M059J (cell line): ENCODE measurements around the gene NLRP11. TPM values are rescaled to one million over a fixed set of nuclear protein-coding genes. Genes with fewer than 3 reads are reported as not detected.
"Not testable (repeated sequence)": the region's sequence is repeated elsewhere in the genome, so short reads cannot be mapped to it uniquely, and the experiment has no call there.

Experiments
- DNase-seq: peaks from one replicate; pipeline ENCODE4 v3.0.0-alpha.2; 2012; ENCODE audit warnings: low read depth
- total RNA-seq: library from RNA; depleted of rRNA; stranded (reverse); fragments of >200 nt; shearing (Covaris generic); gene quantifications from 2 replicates; pipeline ENCODE4 v1.2.3, GENCODE V29; 2014; rRNA removed

The NLRP11 gene
- total RNA-seq, 1 experiment from 2014 or later, result 2.4 TPM

- DNase-seq, result no peak
These were observed 53.5 kb downstream of the NLRP11 start for GRCh38 chr19:55778331-55778730.

- peak; percentile 27 for DNase-seq
These were observed 54.3 kb downstream of the NLRP11 start for GRCh38 chr19:55777528-55777927.

DNA sequence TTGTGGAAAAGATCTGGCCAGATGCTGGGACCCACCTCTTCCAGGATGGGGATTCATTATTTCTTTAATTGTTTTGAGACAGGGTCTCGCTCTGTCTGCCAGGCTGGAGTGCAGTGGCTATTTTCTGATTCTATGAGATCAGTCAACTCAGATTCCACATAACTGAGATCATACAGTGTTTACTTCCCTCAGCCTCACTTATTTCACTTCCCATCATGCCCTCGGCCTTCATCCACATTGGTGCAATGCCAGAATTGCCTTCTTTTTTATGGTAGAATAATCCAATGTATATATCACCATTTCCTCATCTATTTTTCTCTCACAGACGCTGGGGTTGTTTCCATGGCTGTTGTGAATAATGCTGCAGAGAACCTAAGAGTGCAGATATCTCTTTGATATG, 62.2 kb downstream of the NLRP11 start:
- not testable (repeated sequence) for DNase-seq

DNA sequence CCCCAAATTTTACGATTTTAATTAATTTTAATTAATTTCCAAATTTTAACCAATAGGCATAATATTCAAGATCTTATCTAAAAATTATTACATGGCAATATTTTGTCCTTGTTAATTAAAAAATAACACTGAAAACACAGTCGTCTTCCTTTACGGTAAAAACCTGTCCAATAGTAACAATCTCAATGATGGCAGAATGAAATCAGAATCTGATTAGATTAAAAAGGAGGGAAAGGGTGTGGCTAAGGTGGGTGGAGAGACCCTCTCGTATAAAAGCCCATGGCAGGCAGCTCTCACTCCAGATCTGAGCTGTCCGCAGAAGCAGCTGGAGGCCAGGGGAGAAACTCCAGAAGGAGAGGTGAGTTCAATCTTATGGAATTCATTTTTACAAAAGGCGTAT, 63.0 kb downstream of the NLRP11 start, which contains the start of gene RFPL4AL1:
Gene RFPL4AL1 (plus strand): TSS at position 301 of the 400 bp plus-strand sequence. CDS start 2,687 bp downstream, outside the sequence.
- not testable (repeated sequence) for DNase-seq

DNA sequence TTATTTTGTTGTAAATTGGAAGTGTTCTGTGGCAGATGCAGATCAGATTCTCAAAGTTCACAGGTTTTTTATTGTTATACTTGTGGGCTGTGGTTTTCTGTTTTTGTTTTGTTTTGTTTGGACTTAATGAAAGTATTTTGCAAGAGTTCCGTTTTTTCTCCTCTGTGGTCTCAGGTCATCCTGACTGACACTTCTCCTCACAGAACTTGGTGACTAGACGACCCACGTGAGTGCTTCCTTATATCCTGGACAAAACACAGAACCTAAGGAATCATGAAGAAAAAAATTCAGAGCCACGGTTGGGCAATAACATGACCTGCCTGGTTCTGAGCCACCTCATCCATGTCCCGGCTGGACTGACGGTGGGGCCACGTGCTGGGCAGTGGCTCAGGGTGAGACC, 65.3 kb downstream of the NLRP11 start:
- DNase-seq, result peak; percentile 38

- not testable (repeated sequence) for DNase-seq
These were observed 73.0 kb downstream of the NLRP11 start, which contains the start of gene RFPL4A for GRCh38 chr19:55758797-55759196. Gene RFPL4A (plus strand): TSS chr19:55759097. CDS start chr19:55761801, 2,704 bp downstream.

GRCh38 chr19:55756808-55757207, 75.0 kb downstream of the NLRP11 start:
- not testable (repeated sequence) for DNase-seq

DNA sequence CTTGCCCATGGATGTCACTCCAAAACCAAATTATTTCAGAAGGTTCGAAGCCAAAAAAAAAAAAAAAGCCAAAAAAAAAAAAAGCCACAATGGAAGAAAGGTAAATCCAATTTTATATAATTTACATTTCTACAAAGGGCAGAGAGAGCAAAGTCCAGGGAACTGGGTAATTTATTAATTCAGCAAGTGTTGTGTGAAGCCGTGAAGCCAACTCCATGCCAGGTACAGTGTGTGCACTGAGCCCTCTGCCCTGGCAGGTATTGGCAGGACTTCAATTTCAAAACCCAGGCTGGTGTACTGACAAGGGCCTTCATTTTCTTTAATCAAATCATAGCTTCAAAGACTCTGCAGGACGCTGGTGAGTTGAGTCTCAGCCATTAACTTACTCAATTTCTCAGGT, 78.4 kb downstream of the NLRP11 start:
- no peak for DNase-seq

- no peak for DNase-seq
These were observed 81.1 kb downstream of the NLRP11 start for GRCh38 chr19:55750715-55751114.

- DNase-seq, result no peak
These were observed 93.5 kb downstream of the NLRP11 start, which contains the start of gene NLRP9 for GRCh38 chr19:55738302-55738701. Gene NLRP9 (minus strand): TSS chr19:55738402. CDS start chr19:55738374, 28 bp downstream.

Other genes starting within 250 kb of the NLRP11 start
- gene FIZ1, start 232.5 kb downstream of the NLRP11 start, total RNA-seq, result 0.81 and 6.3 TPM in 2 replicates
- gene ZNF524, start 231.7 kb downstream of the NLRP11 start, total RNA-seq, result 11.7 and 14.7 TPM in 2 replicates
- gene ZNF865, start 226.4 kb downstream of the NLRP11 start, total RNA-seq, result 1.4 and 2.5 TPM in 2 replicates
- gene ZNF784, start 207.4 kb downstream of the NLRP11 start, total RNA-seq, result 2.2 and 5.1 TPM in 2 replicates
- gene ZNF580, start 191.0 kb downstream of the NLRP11 start, total RNA-seq, result 18.2 and 20.9 TPM in 2 replicates
- gene ZNF581, start 188.3 kb downstream of the NLRP11 start, total RNA-seq, result 12.6 and 15.9 TPM in 2 replicates
- gene CCDC106, start 183.8 kb downstream of the NLRP11 start, total RNA-seq, result 4.9 and 5.1 TPM in 2 replicates
- 140 and 148 TPM in 2 replicates for gene U2AF2, start 177.0 kb downstream of the NLRP11 start, total RNA-seq
- 27.7 and 102 TPM in 2 replicates for gene EPN1, start 156.8 kb downstream of the NLRP11 start, total RNA-seq
- gene NLRP9, start 93.6 kb downstream of the NLRP11 start, total RNA-seq, result not detected in 2 replicates
- gene RFPL4A, start 72.9 kb downstream of the NLRP11 start, total RNA-seq, result not detected in 2 replicates
- not detected in 2 replicates for gene RFPL4AL1, start 62.9 kb downstream of the NLRP11 start, total RNA-seq
- 0.05 TPM in 1 of 2 replicates, not detected in the other for gene NLRP4, start 4.5 kb upstream of the NLRP11 start, total RNA-seq
- gene NLRP13, start 100.3 kb upstream of the NLRP11 start, total RNA-seq, result not detected in 2 replicates
- not detected in 2 replicates for gene NLRP8, start 115.8 kb upstream of the NLRP11 start, total RNA-seq
- gene NLRP5, start 154.8 kb upstream of the NLRP11 start, total RNA-seq, result not detected in 2 replicates